Stimulated activated naive CD4-positive, alpha-beta T cell (primary cell): ENCODE results near the gene PLA1A.

ENCODE experiments used
- DNase-seq, 6 experiments: peaks; one replicate each; lab custom pipeline; 2025; lab: John Stamatoyannopoulos, UW

PLA1A gene

DNA sequence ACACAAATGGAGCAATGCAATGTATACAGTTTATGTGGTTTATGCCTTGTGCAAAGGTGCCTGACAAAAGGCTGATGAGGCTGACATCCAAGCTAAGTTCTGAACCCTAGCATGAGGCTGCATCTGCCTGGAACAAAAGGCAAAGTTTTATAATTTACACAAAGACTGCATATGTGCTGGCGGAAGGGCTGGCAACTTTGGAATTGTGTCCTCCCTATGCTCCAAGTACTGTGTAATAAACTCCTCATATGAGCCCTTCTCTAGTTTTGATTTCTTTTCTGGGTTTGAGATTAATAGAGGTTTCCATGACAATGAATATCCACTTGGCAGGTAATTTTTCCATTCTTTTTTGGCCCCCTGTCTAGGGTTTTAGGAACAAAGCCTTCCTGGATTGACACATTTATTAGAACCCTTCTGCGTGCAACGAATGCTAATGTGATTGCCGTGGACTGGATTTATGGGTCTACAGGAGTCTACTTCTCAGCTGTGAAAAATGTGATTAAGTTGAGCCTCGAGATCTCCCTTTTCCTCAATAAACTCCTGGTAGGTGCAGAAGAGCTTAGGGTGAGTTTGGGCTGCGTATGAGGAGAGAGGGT lies 10.8 kb downstream of the PLA1A start:
- no peak for DNase-seq

DNA sequence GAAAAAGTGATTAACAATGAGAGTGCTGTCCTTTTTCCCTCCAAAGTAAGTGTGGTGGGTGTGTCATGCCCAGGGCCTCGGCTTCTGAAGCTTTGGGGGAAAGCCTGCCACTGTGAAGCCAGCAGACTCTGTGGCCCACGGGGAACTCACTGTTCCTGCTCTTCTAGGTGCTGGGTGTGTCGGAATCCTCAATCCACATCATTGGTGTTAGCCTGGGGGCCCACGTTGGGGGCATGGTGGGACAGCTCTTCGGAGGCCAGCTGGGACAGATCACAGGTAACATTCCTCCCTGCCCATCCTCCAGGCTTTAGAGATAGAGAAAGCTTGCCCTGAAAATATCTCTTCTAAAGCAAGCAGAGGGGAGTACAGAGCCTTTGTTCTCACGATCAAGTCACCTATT lies 11.6 kb downstream of the PLA1A start:
- DNase-seq = no peak

DNA sequence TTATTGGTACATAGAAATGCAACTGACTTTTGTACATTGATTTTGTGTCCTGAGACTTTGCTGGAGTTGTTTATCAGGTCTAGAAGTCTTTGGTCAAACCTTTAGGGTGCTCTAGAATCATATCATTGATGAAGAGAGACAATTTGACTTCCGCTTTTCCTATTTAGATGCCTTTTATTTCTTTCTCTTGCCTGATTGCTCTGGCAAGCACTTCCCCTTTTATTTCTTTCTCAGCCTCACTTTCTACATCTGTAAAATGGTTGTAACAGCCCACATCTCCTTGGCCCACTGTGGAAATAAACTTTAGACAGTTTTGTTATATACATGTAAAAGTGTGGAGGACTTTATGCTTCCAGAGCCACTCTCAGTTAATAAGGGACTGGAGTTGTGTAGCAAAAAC lies 14.0 kb downstream of the PLA1A start:
- no peak for DNase-seq

DNA sequence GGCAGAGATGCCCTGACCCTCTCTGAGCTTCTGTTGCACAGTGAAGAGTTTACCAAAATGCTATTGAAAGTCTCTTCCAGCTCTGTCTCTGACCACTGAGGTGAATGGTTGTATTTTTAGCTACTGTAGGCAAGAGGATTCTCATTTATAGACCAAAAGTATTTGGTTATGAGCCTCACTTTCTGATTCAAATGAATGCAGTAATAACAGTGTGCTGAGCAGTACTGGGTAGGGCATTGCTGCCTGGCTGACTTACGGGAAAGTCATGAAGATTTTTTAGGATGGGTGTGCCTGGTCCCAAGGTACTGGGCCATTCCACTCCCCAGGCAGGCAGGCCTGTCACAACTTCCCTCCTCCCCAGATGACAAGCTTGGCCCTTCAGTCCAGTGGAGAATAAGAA lies 15.5 kb downstream of the PLA1A start:
- no peak for DNase-seq

DNA sequence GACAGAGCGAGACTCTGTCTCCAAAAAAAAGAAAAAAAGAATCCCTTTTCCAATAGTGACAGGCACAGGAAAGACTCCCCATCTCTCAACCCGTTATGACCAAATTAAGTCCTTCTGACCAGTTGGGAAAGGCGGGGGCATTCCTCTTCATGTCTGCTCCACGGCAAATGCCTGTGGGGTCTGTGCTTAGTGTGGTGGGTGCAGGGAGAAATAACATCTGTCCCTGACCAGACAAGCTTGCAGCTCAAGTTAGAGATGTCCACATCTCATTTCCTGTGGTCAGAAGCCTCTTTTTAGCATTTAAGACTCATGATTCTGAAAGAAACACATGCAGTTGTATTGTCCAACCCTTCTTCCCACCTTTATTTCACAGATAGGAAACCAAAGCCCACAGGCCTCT lies 16.2 kb downstream of the PLA1A start:
- no peak for DNase-seq

DNA sequence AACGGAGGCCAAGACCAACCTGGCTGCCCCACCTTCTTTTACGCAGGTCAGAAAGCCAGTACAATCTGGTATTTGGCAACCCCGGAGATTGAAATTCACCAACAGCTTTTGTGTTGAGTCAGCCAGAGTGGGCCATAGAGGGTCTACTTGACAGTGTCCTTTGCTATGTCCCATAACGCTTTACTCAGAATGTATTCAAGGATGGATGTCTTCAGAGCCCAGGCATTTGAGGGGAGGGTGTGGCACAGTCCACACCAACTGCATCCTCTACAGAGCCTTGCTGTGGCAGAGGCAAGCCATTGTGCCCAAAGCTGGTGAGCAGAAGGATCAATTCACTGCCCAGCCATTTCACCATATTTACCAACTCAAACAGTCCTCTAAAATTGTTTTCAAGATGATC lies 18.4 kb downstream of the PLA1A start:
- DNase-seq = no peak

DNA sequence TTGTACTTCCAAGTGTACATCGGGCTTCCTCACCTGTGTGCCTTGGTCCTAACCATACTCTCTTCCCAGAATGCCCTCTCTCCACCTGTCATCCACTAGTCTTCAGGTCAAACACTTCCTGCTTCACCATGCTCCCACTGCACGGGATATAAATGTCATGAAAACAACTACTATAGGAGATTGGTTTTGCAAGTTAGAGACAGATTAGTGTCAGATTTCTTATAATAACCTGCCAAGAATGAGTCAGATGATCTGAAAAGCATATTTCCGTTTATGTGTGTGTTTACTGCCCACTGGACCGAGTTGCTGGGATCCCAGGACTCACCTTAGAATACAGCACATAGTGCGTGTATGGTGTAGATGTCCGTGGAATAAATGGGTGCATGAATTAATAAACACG lies 21.4 kb downstream of the PLA1A start:
- no peak for DNase-seq

DNA sequence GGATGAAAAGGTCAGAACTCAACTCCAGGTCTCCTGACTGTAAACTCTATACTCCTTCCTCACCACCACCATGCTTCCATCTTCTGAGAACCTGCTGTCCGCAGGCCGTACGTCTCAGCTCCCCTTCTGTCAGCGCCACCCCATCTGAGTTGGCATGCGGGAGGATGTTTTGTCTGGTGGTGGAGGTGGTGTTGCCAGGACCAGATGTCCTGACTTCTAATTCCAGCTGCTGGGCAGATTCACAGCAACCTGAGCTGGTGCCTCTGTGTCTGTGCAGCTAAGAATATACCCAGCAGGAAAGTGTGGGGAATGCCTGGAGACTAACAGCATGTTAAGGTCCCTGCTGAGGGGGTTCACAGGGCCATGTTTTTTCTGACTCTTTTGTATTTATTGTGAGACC lies 23.2 kb downstream of the PLA1A start:
- no peak for DNase-seq

DNA sequence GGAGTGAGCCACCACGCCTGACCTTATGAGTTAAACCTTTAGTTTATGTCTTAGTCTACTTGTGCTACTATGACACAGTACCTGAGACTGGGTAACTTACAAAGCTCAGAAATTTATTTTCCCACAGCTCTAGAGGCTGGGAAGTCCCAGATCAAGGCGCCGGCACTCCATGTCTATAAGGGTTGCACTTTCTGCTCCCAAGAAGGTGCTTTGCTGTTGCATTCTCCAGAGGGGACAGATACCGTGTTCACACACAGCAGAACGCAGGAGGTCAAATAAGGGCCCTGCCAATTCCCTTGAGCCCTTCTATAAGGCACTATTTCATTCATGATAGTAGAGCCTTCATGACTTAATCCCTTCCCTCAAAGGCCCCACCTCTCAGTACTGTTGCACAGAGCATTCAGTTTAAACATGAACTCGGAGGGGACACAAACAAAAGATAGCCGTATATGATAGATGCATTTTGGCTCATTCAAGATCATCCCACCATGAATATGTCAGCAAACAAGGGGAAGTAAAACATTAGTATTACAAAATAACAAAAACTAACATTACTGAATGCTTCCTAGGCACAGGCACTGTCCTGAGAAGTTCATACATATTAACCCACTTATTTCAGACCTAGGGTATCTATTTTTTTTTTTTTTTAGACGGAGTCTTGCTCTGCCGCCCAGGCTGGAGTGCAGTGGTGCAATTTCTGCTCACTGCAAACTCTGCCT lies 26.5 kb downstream of the PLA1A start:
- no peak for DNase-seq

DNA sequence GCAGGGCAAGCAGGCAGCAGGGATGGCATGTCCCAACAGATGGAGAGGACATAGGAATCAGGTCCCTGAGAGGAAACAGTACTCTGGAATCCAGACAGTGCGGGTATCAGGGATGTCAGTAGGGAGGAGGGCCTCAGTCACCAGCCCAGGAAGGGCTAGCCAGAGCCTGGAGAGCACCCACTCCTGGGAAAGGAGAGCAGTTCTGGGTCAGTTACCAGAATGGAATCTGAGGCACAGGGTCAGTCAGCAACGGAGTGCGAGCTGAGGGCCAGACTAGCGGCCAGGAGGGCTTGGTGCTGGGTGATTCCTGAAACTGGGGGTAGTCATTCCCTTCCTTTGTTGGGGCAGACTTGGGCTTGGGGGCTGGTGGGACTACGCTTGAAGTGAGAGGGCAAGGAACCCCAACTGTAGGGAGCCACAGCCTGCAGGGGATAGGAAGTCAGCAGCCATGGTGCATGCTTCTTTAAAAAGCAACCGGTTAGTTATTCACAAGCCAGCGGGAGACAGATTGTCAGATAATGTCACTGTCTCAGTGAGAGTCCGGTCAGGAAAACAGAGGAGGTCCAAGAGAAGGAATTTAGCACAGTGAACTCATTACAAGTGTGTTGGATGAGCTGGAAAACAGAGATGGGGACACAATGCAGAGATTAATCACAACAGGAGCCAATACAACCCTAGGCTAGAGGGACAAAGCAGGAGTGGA lies 27.9 kb downstream of the PLA1A start:
- no peak for DNase-seq

DNA sequence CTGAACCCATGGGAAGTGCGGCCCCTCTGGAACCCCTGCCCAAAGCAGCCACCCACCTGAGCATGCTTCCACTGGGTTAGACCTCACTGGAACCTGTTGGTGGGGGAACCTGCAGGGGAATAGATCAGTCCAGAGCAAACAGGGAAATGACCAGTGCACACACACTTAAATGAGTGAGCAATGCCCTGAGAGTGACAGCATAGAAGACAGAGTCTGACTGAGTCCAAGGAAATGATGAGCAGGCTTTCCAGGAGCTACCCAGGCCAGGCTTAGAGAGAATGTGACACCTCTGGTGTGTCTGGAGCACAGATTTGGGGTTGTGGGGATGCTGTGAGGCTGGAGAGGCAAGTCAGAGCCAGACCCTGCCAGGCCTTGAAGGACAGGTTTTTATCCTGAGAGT lies 28.5 kb downstream of the PLA1A start:
- no peak for DNase-seq

DNA sequence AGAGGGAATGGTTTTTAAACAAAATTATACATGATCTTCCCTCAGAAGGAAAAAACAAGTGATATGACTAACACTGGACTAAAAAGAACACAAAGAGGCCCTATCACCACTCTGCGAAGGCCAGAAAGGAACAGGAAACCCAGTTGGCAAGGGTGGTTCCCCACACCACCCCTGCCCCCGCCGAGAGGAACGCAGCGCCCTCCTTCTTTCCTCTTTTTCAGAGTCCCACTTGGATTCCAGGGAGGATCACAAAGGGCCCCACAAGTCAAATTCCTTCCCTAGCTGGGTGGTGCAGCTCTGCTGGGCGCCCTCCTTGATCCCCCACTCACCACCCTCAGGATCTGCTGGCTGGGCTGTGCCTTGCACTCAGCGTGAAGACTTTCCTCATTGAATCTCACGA lies 29.8 kb downstream of the PLA1A start:
- no peak for DNase-seq

DNA sequence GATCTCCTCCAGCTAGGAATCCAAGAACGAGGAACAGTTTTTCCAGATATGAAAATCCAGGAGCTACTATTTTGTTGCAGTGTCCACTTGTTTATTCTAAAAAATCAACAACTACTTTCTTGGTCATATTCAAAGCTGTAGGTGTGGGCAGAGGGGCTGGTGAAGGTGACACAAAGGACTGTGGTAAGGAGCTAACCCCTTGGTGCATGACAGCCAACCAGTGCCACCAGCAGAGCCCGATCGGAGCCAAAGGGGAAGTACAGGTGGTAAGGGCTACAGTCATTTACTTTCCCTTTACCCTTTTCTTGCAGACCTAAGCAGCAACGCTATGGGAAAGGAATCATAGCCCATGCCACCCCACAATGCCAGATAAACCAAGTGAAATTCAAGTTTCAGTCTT lies 30.7 kb downstream of the PLA1A start:
- no peak for DNase-seq

DNA sequence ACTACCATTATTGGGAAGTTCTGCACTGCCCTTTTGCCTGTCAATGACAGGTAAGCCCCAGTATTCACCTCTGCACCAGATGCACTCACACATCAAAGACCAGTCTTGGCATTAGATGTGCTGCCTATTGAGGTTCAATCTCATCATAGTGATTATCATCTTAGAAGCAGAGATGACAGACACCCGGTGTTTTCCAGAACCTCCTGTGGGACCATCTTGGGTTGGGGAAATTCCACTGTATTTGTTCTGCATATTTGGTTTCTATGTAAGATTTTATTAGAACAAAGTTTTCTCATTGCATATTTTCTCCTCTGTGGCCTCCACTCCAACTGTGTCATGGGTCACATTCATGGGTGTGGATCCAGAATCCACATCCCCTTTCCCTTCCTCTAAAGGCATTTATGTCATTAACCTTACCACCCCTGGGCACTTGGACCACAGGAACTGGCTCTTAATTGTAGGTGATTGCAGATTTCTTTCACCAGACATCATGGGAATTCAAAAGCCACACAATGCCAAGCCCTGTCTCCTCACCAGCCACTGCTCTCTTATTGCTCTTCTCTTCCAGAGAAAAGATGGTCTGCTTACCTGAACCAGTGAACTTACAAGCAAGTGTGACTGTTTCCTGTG lies 31.2 kb downstream of the PLA1A start:
- no peak for DNase-seq

DNA sequence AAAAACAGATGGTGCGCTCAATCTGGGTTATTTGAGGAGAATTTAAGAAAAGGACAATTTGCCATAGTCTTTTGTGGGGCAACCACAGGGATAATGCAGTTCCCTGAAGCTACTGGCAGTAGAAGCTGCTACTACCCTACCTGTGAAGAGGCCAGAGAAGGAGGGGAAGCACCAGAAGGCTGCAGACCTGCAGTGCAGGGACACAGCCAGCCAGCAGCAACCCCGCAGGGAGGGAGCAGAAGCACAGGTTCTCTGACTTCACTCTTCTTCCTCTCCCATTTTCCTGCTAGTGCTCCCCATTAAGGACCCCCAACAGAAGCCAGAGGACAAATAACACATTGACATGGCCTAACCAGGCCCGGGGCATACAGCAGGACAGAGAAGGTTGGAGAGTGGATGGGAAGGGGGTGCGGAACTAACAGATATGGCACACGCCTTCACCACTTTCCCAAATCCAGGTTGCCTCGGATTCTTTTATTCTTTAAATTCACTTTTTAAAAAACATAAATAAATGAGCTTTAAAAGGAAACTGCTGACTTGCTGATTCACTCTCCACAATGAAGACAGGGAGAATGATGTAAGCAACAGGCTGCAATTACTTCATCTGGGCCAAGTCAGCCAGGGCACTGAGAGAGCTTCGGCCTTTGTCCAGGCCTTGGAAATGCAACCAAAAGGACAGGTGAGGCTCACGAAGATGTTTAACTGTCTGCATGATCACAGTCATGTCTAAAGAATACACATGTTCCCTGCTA lies 32.6 kb downstream of the PLA1A start:
- no peak for DNase-seq

DNA sequence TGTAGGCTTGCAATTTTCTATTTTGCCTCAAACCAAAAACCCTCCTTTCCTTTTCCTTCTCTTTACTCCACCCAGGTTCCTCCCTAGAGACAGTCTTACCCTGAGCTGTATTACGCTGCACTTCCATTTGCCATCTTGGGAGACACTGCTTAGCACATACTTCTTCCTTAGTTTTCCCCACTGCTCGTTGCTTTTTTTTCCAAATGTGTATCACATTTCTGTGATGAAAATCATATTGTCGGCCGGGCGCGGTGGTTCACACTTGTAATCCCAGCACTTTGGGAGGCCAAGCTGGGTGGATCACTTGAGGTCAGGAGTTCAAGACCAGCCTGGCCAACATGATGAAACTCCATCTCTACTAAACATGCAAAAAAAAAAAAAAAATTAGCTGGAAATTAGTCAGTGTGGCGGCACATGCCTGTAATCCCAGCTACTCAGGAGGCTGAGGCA lies 33.2 kb downstream of the PLA1A start:
- no peak for DNase-seq

DNA sequence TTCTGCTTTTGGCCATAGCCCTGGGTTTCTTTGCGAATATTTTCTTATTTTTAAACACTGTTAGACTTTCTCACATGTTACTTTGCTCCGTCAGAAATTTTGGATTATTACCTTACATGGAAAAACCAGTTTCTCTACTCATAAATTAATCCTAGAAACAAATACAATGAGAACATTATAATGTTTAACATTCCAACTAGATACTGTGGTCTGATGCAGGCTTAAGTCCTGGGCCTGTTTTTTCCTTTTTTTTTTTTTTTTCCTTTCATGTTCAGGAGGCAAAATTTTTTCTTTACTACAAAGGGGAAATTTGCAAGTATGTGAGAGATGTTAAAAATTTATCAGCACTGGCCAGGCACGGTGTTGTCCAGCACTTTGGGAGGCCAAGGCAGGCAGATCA lies 33.8 kb downstream of the PLA1A start:
- DNase-seq = no peak

DNA sequence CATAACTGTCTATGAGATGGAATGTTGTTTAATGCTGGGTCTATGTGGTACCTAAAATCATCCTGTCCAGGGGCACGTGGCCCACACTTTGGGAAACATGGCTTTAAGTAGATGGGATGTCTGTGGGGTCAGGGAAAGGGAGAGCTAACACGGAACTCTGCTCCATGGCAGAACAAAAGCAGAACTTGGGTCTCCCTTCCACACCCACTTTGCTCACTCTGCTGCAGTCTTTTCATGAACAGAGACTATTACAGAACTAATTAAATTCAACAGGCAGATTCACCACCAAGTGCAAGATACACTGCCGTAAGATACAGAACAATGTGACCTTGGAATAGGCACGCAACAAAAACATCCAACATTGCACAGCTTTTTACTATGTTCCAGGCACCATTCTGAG lies 34.5 kb downstream of the PLA1A start:
- no peak for DNase-seq

DNA sequence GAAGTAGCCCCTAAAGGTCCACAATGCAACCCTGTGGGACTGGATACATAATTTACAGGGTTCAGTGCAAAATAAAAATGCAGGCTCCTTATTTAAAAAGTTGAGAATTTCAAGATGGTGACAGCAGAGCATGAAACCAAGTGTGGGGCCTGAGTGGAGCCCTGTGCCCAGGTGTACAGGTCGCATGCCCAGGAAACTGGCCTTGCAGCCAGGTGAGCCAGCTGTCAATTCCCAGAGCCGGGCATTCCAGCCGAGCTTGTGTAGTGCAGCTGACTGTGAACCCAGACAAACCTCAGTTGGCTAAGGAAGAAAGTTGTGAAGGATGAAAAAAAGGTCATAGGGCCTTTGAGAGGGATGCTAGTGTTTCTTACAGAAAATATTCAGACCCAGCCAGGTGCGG lies 35.1 kb downstream of the PLA1A start:
- no peak for DNase-seq

DNA sequence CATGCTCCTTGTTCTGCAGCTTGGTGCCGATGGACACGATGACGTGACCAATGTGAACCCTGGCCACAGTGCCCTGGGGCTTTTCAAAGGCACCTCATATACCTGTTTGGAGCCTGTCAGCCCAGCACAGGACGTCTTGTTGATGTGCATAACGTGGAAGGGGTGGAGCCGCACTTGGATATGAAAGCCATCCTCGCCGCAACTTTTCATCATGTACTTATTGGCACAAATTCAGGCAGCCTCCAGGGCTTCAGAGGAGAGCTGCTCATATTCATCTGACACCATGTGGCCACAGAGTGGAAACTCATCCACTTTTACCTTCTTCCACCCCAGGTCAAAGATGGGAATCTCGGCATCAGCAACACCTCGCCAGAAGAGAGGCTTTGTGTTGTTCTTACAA lies 38.0 kb downstream of the PLA1A start:
- no peak for DNase-seq

DNA sequence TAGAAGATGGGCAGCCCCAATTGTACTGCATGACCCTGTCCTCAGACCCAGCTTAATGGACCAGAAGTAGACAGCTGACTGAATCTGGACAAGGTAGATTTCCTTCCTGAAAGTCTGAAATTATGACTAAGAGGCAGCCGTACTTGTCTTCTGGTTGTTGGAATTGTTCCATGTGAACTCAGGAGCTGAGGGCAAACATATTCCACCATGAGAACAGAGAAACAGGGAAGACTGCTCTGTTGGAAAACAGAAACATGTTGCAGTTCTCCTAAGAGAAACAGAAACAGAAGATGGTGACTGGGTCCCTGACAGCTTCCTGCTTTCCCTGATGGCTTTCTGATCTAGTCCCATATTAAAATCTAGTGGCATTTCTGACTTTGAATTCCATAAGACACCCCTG lies 38.6 kb downstream of the PLA1A start:
- DNase-seq = no peak

DNA sequence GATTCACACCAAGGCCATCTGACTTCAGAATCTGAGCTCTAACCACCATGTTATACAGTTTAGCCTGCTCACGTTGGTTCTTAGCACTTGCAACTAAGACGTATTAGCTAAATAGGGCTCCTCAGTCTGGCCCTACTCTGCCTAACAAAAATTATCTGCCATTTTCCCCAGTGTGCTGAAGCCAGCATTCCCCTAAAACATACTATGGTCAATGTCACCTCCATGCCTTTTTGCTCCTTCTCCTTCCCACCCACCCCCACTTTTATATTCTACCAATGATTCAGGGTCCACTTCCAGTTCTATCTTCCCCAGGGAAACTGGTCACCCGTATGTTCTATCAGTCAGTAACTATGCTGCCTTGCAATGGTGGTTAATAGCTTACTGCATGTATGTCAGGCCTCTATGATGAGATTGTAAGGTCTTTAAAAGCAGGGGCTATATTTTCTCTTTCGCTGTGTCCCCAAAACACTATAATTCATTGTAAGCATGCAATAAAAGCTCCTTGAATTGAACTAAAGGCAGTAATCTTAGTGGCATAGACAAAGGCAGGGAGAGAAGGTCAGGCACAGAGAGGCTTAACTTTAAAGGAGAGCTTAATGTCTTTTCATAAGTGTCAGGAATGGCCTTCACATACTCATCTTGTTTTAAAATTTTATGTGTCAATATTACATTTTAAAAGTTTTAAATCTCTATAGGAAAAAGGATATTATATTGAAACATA lies 39.4 kb downstream of the PLA1A start:
- DNase-seq = no peak
